ENCODE results near the gene BCL6. TPM values are rescaled to one million over a fixed set of nuclear protein-coding genes. Genes with fewer than 3 reads are reported as not detected.
A peak's percentile ranks its signal among the peaks of the same experiment; 100 is the strongest.

Gene BCL6
- total RNA-seq, 1 experiment from 2014 or later, result 21.5 TPM

- H3K9me3 ChIP-seq (ENCODE audit: control insufficient read depth, insufficient read depth, low read depth, low read length), result no peaks in the 10 kb centered on the region
- H3K4me3 ChIP-seq (ENCODE audit: low read depth in 2 of 2, low read length in 2 of 2), result peak overlapping the region; percentile 60 to 94
- H3K4me1 ChIP-seq (ENCODE audit: control insufficient read depth, insufficient read depth, low read length), result peaks cover 57% of the 10 kb centered on the region
- H3K27ac ChIP-seq (ENCODE audit: low read length), result peak overlapping the region; percentile 100
- H3K36me3 ChIP-seq (ENCODE audit: control insufficient read depth, insufficient read depth, low read length), result peaks cover 2% of the 10 kb centered on the region; the same call in 1 of the 2 replicates
- DNase-seq (ENCODE audit: low read depth, low spot score), result no peak
- ATAC-seq, result no peak
- TF ChIP-seq REST (IDR thresholded peaks at IDR 0.05; ENCODE audit: insufficient read depth in 1 of 2, low read depth in 2 of 2, low read length in 1 of 2) (no peak), TCF7L2 (IDR thresholded peaks at IDR 0.05; ENCODE audit: low read depth, low read length) (no peak), SIN3A (IDR thresholded peaks at IDR 0.05; ENCODE audit: borderline replicate concordance, insufficient read depth, low read depth, low read length) (no peak), POLR2AphosphoS5 (IDR thresholded peaks at IDR 0.05; ENCODE audit: low read depth, low read length) (no peak)
- TF ChIP-seq, protein P1, sequence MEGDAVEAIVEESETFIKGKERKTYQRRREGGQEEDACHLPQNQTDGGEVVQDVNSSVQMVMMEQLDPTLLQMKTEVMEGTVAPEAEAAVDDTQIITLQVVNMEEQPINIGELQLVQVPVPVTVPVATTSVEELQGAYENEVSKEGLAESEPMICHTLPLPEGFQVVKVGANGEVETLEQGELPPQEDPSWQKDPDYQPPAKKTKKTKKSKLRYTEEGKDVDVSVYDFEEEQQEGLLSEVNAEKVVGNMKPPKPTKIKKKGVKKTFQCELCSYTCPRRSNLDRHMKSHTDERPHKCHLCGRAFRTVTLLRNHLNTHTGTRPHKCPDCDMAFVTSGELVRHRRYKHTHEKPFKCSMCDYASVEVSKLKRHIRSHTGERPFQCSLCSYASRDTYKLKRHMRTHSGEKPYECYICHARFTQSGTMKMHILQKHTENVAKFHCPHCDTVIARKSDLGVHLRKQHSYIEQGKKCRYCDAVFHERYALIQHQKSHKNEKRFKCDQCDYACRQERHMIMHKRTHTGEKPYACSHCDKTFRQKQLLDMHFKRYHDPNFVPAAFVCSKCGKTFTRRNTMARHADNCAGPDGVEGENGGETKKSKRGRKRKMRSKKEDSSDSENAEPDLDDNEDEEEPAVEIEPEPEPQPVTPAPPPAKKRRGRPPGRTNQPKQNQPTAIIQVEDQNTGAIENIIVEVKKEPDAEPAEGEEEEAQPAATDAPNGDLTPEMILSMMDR (IDR thresholded peaks at IDR 0.05), result no peak
- in situ Hi-C loops (cut with HindIII; ENCODE audit: low pct_unique_long_range_greater_than_20kb, low sequenced_read_pairs), result loop anchor here (5.0 to 25.0 kb wide), 5 partner anchors 61 to 1399 kb away; no protein-coding TSS in a partner anchor
- BruUV-seq (replicated peaks), result TSS peak; percentile 100
- intact Hi-C loops (cut with micrococcal nuclease; ENCODE audit: unreplicated experiment), result loop anchor here (5.0 to 10.0 kb wide), 6 partner anchors 166 to 919 kb away; partner anchors contain the start of gene LPP
- POLR2A ChIA-PET, result interaction anchor here (0.6 to 1.4 kb wide), 3 partner anchors 10 to 407 kb away, joined by 3 to 4 read pairs (median 3); no protein-coding TSS in a partner anchor
- CTCF ChIA-PET, result interaction anchor here (0.6 to 0.8 kb wide), 3 partner anchors 64 to 1209 kb away, joined by 3 to 8 read pairs (median 5); no protein-coding TSS in a partner anchor
- H3K27me3 ChIP-seq (ENCODE audit: control insufficient read depth, insufficient read depth, low read length), result no peaks in the 10 kb centered on the region
Measured at GRCh38 chr3:187746059-187746441, 782 bp upstream of the BCL6 start.

- intact Hi-C loops (cut with micrococcal nuclease; ENCODE audit: unreplicated experiment), result loop anchor here (5.0 to 10.0 kb wide), 7 partner anchors 168 to 1488 kb away; partner anchors contain the start of gene LPP
- no peak for ATAC-seq
- peak overlapping the region; percentile 100 for H3K27ac ChIP-seq (ENCODE audit: low read length)
- BruUV-seq (replicated peaks), result TSS peak; percentile 91
- peaks cover 50% of the 10 kb centered on the region for H3K4me1 ChIP-seq (ENCODE audit: control insufficient read depth, insufficient read depth, low read length)
- H3K36me3 ChIP-seq (ENCODE audit: control insufficient read depth, insufficient read depth, low read length), result peaks cover 2% of the 10 kb centered on the region; the same call in 1 of the 2 replicates
- in situ Hi-C loops (cut with HindIII; ENCODE audit: low pct_unique_long_range_greater_than_20kb, low sequenced_read_pairs), result loop anchor here (5.0 to 25.0 kb wide), 5 partner anchors 63 to 1400 kb away; no protein-coding TSS in a partner anchor
- TF ChIP-seq, protein P1 (IDR thresholded peaks at IDR 0.05), result no peak
- peak overlapping the region; percentile 60 to 94 for H3K4me3 ChIP-seq (ENCODE audit: low read depth in 2 of 2, low read length in 2 of 2)
- H3K9me3 ChIP-seq (ENCODE audit: control insufficient read depth, insufficient read depth, low read depth, low read length), result no peaks in the 10 kb centered on the region
- DNase-seq (ENCODE audit: low read depth, low spot score), result no peak
- ChIA-PET CTCF (interaction anchor here (0.6 to 2.2 kb wide), 2 partner anchors 970 to 1210 kb away, joined by 3 to 7 read pairs; no protein-coding TSS in a partner anchor), POLR2A (interaction anchor here (0.6 to 1.4 kb wide), 5 partner anchors 64 to 1326 kb away, joined by 3 to 9 read pairs (median 4); no protein-coding TSS in a partner anchor)
- H3K27me3 ChIP-seq (ENCODE audit: control insufficient read depth, insufficient read depth, low read length), result no peaks in the 10 kb centered on the region
Measured at GRCh38 chr3:187744169-187745151, 808 bp downstream of the BCL6 start.
